Mucosa of gallbladder (tissue), 1 donor: ENCODE results near the gene MX2. TPM values are rescaled to one million over a fixed set of nuclear protein-coding genes. Genes with fewer than 3 reads are reported as not detected.

Source experiments
- DNase-seq: peaks from one replicate; pipeline ENCODE4 v3.0.0-alpha.2; 2020; ENCODE audit warnings: low spot score
- total RNA-seq: library from RNA; stranded (reverse); gene quantifications from one replicate; pipeline ENCODE4 v1.2.1, GENCODE V29; 2021
- donor health status: DM: no; HTN: no; CAD: no.

The MX2 gene
- total RNA-seq, 1 donor from 2014 or later, result 18.1 TPM

- DNase-seq, result no peak
Measured at GRCh38 chr21:41387042-41387819, 25.4 kb downstream of the MX2 start.

- DNase-seq, result no peak
Measured at GRCh38 chr21:41387824-41388223, 26.0 kb downstream of the MX2 start.

- DNase-seq, result no peak
Measured at GRCh38 chr21:41388259-41388658, 26.4 kb downstream of the MX2 start.

GRCh38 chr21:41390043-41390639 lies 28.3 kb downstream of the MX2 start:
- DNase-seq, result no peak

- DNase-seq, result no peak
Measured at GRCh38 chr21:41393876-41394465, 32.1 kb downstream of the MX2 start.

GRCh38 chr21:41396558-41397075 lies 34.8 kb downstream of the MX2 start:
- DNase-seq, result peak; percentile 43

- no peak for DNase-seq
Measured at GRCh38 chr21:41397471-41397891, 35.7 kb downstream of the MX2 start.

- no peak for DNase-seq
Measured at GRCh38 chr21:41398251-41398650, 36.4 kb downstream of the MX2 start.

- no peak for DNase-seq
Measured at GRCh38 chr21:41398831-41399230, 37.0 kb downstream of the MX2 start.

- DNase-seq, result no peak
Measured at GRCh38 chr21:41399246-41399800, 37.5 kb downstream of the MX2 start.

- DNase-seq, result no peak
Measured at GRCh38 chr21:41402231-41402630, 40.4 kb downstream of the MX2 start.

GRCh38 chr21:41402796-41403195 lies 41.0 kb downstream of the MX2 start:
- no peak for DNase-seq

- DNase-seq, result no peak
Measured at GRCh38 chr21:41403331-41403730, 41.5 kb downstream of the MX2 start.

GRCh38 chr21:41403966-41404365 lies 42.1 kb downstream of the MX2 start:
- no peak for DNase-seq

GRCh38 chr21:41405321-41405720 lies 43.5 kb downstream of the MX2 start:
- DNase-seq, result no peak

GRCh38 chr21:41406340-41406739 lies 44.5 kb downstream of the MX2 start:
- DNase-seq, result no peak

GRCh38 chr21:41407541-41408460 lies 46.0 kb downstream of the MX2 start:
- DNase-seq, result no peak

GRCh38 chr21:41410361-41410760 lies 48.5 kb downstream of the MX2 start:
- DNase-seq, result no peak

- no peak for DNase-seq
Measured at GRCh38 chr21:41410767-41411448, 49.1 kb downstream of the MX2 start.

GRCh38 chr21:41411449-41412089 lies 49.7 kb downstream of the MX2 start:
- no peak for DNase-seq
